OCI-LY1 (cell line): Measurements from ENCODE around the gene FMO3.

Experiments
- EZH2 ChIP-seq: fragments of 200-600 bp; sonication (generic), shearing (Covaris generic); IDR thresholded peaks from 2 replicates; pipeline ENCODE4 v1.8.0; 2017; ENCODE audit warnings: borderline replicate concordance, mixed run types, mild to moderate bottlenecking, antibody characterized with exemption, low read length, moderate library complexity, mixed read lengths
- TF ChIP-seq, protein P1 (sequence below): fragments of 200-600 bp; sonication (generic), shearing (Covaris generic); IDR thresholded peaks from 2 replicates; pipeline ENCODE4 v1.5.1; 2017; ENCODE audit warnings: mild to moderate bottlenecking, antibody characterized with exemption, low read length, moderate library complexity, mixed read lengths

DNA sequence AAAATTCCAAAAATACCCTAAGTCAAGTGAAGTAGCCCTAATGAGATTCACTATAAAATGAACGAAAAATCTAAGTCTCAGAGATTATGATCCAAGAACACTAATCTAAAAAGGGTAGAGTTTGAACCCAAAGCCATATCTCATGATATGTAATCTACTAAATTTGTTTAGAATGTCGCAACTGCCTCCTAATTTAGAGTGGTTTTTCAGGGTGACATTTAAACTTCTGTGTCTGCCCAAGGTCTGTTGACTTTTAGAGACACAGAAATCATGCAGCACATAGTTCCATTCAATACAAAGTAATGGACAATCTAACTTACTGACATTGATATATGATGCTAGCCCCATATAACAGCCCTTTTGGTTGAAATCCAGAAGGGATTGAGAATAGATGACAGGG lies 28.9 kb downstream of the FMO3 start:
- TF ChIP-seq, protein P1, sequence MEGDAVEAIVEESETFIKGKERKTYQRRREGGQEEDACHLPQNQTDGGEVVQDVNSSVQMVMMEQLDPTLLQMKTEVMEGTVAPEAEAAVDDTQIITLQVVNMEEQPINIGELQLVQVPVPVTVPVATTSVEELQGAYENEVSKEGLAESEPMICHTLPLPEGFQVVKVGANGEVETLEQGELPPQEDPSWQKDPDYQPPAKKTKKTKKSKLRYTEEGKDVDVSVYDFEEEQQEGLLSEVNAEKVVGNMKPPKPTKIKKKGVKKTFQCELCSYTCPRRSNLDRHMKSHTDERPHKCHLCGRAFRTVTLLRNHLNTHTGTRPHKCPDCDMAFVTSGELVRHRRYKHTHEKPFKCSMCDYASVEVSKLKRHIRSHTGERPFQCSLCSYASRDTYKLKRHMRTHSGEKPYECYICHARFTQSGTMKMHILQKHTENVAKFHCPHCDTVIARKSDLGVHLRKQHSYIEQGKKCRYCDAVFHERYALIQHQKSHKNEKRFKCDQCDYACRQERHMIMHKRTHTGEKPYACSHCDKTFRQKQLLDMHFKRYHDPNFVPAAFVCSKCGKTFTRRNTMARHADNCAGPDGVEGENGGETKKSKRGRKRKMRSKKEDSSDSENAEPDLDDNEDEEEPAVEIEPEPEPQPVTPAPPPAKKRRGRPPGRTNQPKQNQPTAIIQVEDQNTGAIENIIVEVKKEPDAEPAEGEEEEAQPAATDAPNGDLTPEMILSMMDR: no peak
- no peak for TF ChIP-seq EZH2
